OCI-LY7 (cell line): Measurements from ENCODE around the gene CCNI.

Experiments used
- CTCF ChIP-seq: fragments of 200-600 bp; sonication (generic); conservative IDR thresholded peaks from 2 replicates; pipeline ENCODE4 v1.5.1; 2014; ENCODE audit warnings: mild to moderate bottlenecking, antibody characterized with exemption, low read length, moderate library complexity, mixed read lengths
- EZH2phosphoT487 ChIP-seq: fragments of 200-600 bp; sonication (generic); IDR thresholded peaks from 2 replicates; pipeline ENCODE4 v1.6.1; 2018; ENCODE audit warnings: low read depth, borderline replicate concordance, mild to moderate bottlenecking, mixed run types, antibody characterized with exemption, low read length, moderate library complexity, mixed read lengths

- TF ChIP-seq CTCF: no peak
- TF ChIP-seq EZH2phosphoT487: no peak
These were observed 46.9 kb upstream of the CCNI start for GRCh38 chr4:77122656-77123055.
